HG02973 (cell line): ENCODE measurements around the gene CDKL5.

ENCODE experiments used
- ATAC-seq: cut with Tn5 transposase; IDR thresholded peaks from one replicate; pipeline ENCODE4 v1.9.1; 2021; ENCODE audit warnings: moderate library complexity; ENCODE audit not compliant: unreplicated experiment

CDKL5 gene

GRCh38 chrX:18687856-18688495 lies 262.6 kb downstream of the CDKL5 start:
- no peak for ATAC-seq

DNA sequence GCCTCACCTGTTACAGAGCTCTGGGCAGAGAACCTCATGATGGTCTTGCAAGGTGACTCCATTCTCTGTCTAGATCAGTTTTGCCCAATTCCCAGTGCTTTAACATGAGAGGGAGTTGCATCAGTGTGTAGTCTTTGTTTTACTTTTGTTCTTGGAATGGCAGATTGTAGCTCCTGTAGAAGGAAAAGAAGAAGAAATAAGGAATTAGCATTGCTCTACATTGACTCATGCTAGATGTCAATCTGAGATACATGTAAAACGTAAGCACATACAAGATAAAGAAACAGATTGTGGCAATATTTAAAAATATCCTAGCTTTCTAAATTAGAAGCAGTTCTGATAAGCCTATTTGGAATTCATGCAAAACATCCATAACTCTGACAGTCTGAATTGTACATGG lies 266.0 kb downstream of the CDKL5 start:
- no peak for ATAC-seq

- ATAC-seq: no peak
These were observed 267.1 kb downstream of the CDKL5 start for GRCh38 chrX:18692541-18692940.

DNA sequence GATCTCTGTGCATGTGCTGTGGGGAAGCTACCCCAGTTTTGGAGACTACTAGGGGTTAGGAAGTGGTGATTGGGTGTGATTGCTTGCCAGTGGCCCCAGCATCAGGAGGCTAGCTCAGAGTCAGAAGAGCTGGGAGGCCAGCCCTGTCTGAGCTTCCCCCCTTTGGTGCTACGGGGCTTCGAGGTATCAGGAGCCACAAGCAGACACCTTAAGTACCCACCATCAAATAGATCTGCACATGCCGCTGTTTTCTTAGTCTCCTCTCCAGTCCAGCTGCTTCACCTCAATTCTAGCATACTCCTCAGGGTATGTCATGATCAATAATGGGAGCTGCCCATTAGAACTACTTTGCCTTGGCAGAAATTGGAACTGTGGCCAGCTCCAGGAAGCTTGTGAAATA lies 271.2 kb downstream of the CDKL5 start:
- no peak for ATAC-seq

- no peak for ATAC-seq
These were observed 273.6 kb downstream of the CDKL5 start for GRCh38 chrX:18698737-18699650.

GRCh38 chrX:18701621-18702361 lies 276.4 kb downstream of the CDKL5 start:
- ATAC-seq: no peak

DNA sequence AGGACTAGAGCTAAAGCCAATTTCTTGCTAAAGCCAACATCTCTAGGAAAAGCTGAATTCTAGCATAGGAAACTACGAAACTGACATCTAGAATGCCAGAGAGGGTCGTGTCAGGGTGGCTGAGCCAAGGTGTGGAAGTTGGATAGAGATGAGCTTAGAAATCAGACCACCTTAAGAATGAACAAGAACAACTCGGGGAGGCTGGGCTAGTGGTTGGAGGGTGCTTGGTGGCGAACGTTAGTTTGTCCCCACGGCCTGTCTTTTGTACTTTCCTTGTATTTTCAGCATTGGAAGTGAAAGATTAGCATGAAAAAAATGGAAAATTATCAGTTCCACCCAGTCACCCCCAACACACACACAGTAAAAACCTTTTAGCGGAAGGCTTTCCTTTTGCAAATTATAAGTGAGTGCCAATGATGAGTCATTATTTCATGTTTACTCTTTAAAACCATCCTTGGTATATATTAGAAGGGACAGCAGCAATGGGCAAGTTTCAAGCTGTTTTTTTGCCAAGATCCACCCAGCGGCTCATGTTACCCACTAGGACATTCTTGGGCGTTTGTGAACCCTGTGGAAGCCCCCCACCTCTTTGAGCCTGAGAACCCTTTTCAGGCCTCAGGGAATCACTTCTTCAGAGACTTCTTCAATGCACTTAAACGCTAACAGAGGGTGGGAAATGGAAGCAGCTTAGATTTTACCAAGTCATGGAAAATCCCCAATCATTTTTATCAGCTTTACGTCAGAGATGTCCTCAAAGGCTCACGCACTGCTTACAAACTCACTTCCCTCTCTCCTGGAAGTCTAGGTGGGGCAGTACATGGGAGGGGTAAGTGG lies 277.2 kb downstream of the CDKL5 start:
- ATAC-seq: no peak
